ENCODE measurements around the gene GPD1L.

GPD1L gene

DNA sequence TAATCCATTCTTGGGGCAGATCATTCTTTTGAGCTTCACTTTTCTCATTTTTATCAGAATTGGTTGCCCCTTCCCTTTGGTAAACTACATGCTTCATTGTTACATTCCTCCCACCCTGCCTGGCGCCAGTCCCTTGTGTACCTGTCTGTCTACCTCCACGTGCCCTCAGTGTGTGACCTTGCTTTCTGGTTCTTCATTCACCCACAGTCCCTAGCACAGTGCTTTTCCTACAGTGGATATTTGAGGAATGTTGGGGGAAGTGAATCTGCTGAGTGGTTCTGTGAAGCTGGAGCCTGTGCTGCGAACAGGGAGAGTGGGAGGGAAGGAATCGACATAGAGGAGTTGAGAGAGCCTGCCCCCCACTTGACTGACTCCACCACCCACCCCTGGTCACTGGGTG lies 23.4 kb downstream of the GPD1L start:
- H4K20me1 ChIP-seq (ENCODE audit: insufficient read depth, low read length, poor library complexity, severe bottlenecking): no peaks in the 10 kb centered on the region
- no peaks in the 10 kb centered on the region for H3K4me1 ChIP-seq (ENCODE audit: insufficient read depth, low read length, poor library complexity, severe bottlenecking)
- H3K9me3 ChIP-seq (ENCODE audit: insufficient read depth, low read depth, low read length): no peaks in the 10 kb centered on the region
- H3F3A ChIP-seq (ENCODE audit: low read depth): no peaks in the 10 kb centered on the region
- no peak overlapping the region for H2AFZ ChIP-seq (ENCODE audit: low read length)
- no peak overlapping the region for H3K9ac ChIP-seq (ENCODE audit: low read depth, low read length, poor library complexity, severe bottlenecking)
- H3K36me3 ChIP-seq (ENCODE audit: insufficient read depth, low read length): no peaks in the 10 kb centered on the region
- TF ChIP-seq EZH2phosphoT487 (IDR thresholded peaks at IDR 0.05; ENCODE audit: borderline replicate concordance): no peak
- TF ChIP-seq, protein P1, sequence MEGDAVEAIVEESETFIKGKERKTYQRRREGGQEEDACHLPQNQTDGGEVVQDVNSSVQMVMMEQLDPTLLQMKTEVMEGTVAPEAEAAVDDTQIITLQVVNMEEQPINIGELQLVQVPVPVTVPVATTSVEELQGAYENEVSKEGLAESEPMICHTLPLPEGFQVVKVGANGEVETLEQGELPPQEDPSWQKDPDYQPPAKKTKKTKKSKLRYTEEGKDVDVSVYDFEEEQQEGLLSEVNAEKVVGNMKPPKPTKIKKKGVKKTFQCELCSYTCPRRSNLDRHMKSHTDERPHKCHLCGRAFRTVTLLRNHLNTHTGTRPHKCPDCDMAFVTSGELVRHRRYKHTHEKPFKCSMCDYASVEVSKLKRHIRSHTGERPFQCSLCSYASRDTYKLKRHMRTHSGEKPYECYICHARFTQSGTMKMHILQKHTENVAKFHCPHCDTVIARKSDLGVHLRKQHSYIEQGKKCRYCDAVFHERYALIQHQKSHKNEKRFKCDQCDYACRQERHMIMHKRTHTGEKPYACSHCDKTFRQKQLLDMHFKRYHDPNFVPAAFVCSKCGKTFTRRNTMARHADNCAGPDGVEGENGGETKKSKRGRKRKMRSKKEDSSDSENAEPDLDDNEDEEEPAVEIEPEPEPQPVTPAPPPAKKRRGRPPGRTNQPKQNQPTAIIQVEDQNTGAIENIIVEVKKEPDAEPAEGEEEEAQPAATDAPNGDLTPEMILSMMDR (conservative IDR thresholded peaks at IDR 0.05; ENCODE audit: low read length): no peak
- H3K4me3 ChIP-seq (ENCODE audit: low read length, poor library complexity, severe bottlenecking): no peak overlapping the region
- H3K9me2 ChIP-seq (replicated peaks; ENCODE audit: low read depth, low read length): no peaks in the 10 kb centered on the region
- no peaks in the 10 kb centered on the region for H3K79me2 ChIP-seq (ENCODE audit: insufficient read depth, low read length)
- no peaks in the 10 kb centered on the region for H3K27me3 ChIP-seq (ENCODE audit: insufficient read depth, low read length, poor library complexity, severe bottlenecking)
- H3K4me2 ChIP-seq (ENCODE audit: low read depth, low read length, poor library complexity, severe bottlenecking): no peak overlapping the region

DNA sequence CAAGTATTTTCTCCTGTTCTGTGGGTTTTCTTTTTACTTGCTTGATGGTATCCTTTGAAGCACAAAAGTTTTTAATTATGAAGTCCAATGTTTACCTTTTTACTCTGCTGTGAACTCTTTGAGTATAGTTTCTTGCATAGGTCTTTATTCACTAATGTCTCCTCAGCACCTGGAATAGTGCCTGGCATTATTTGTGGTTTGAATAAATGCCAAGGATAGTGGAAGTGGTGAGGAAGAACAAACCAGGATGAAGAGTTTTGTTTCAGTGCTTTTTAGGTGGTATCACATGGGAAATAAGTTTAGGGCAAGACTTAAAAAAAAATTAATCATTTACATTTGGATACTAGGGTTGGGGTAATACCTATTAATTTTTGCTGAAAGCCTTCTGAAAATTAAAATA lies 25.7 kb downstream of the GPD1L start:
- Histone ChIP-seq H4K20me1 (ENCODE audit: insufficient read depth, low read length, poor library complexity, severe bottlenecking) (no peaks in the 10 kb centered on the region), H3K9me3 (ENCODE audit: insufficient read depth, low read depth, low read length) (no peaks in the 10 kb centered on the region), H3K4me1 (ENCODE audit: insufficient read depth, low read length, poor library complexity, severe bottlenecking) (no peaks in the 10 kb centered on the region), H3K27me3 (ENCODE audit: insufficient read depth, low read length, poor library complexity, severe bottlenecking) (peaks cover 17% of the 10 kb centered on the region), H3K4me3 (ENCODE audit: low read length, poor library complexity, severe bottlenecking) (no peak overlapping the region), H3K79me2 (ENCODE audit: insufficient read depth, low read length) (no peaks in the 10 kb centered on the region), H3K4me2 (ENCODE audit: low read depth, low read length, poor library complexity, severe bottlenecking) (no peak overlapping the region), H3F3A (ENCODE audit: low read depth) (no peaks in the 10 kb centered on the region), H2AFZ (ENCODE audit: low read length) (no peak overlapping the region), H3K9me2 (replicated peaks; ENCODE audit: low read depth, low read length) (no peaks in the 10 kb centered on the region), H3K36me3 (ENCODE audit: insufficient read depth, low read length) (no peaks in the 10 kb centered on the region), H3K9ac (ENCODE audit: low read depth, low read length, poor library complexity, severe bottlenecking) (no peak overlapping the region)
- TF ChIP-seq, protein P1 (conservative IDR thresholded peaks at IDR 0.05; ENCODE audit: low read length): no peak
- TF ChIP-seq EZH2phosphoT487 (IDR thresholded peaks at IDR 0.05; ENCODE audit: borderline replicate concordance): no peak

DNA sequence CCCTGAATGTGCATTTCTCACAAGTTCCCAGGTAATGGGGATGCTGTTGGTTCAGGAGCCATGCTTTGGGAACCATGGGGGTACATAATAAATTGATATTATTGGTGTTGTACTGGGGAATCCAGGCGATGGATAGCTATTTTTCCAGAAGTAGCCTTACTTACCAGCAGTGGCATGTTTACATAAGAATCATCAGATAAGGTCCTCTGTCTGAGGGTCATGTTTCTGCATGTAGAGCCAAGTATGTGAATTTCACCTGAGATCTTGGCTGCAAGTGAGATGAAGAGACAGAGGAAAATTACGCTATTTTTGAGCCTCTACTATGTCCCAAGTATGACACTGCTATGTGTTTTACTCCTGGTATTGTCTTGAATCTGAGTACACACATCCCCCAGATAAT lies 26.3 kb downstream of the GPD1L start:
- H4K20me1 ChIP-seq (ENCODE audit: insufficient read depth, low read length, poor library complexity, severe bottlenecking): no peaks in the 10 kb centered on the region
- H3K27me3 ChIP-seq (ENCODE audit: insufficient read depth, low read length, poor library complexity, severe bottlenecking): peaks cover 23% of the 10 kb centered on the region
- H3K9me3 ChIP-seq (ENCODE audit: insufficient read depth, low read depth, low read length): no peaks in the 10 kb centered on the region
- no peak overlapping the region for H3K4me3 ChIP-seq (ENCODE audit: low read length, poor library complexity, severe bottlenecking)
- no peaks in the 10 kb centered on the region for H3K36me3 ChIP-seq (ENCODE audit: insufficient read depth, low read length)
- no peak overlapping the region for H2AFZ ChIP-seq (ENCODE audit: low read length)
- no peak overlapping the region for H3K4me2 ChIP-seq (ENCODE audit: low read depth, low read length, poor library complexity, severe bottlenecking)
- H3K79me2 ChIP-seq (ENCODE audit: insufficient read depth, low read length): no peaks in the 10 kb centered on the region
- no peaks in the 10 kb centered on the region for H3K9me2 ChIP-seq (replicated peaks; ENCODE audit: low read depth, low read length)
- H3F3A ChIP-seq (ENCODE audit: low read depth): no peaks in the 10 kb centered on the region
- H3K4me1 ChIP-seq (ENCODE audit: insufficient read depth, low read length, poor library complexity, severe bottlenecking): no peaks in the 10 kb centered on the region
- no peak overlapping the region for H3K9ac ChIP-seq (ENCODE audit: low read depth, low read length, poor library complexity, severe bottlenecking)
- TF ChIP-seq EZH2phosphoT487 (IDR thresholded peaks at IDR 0.05; ENCODE audit: borderline replicate concordance): no peak
- TF ChIP-seq, protein P1 (conservative IDR thresholded peaks at IDR 0.05; ENCODE audit: low read length): no peak
